Ovary (tissue), 9 donors: ENCODE measurements around the gene ZNF747. TPM values are rescaled to one million over a fixed set of nuclear protein-coding genes. Genes with fewer than 3 reads are reported as not detected.

ENCODE experiments used
- DNase-seq, 5 donors: peaks; one replicate each; pipeline ENCODE4 v3.0.0-alpha.2; 2019 to 2020
- H3K27ac ChIP-seq, 2 donors: fragments of 200-600 bp; one replicate each; pipeline versions ENCODE4 v1.5.1 to v1.8.0; 2019 to 2022
- H3K27me3 ChIP-seq: fragments of 200-600 bp; one replicate; pipeline ENCODE4 v1.8.0; 2022
- H3K36me3 ChIP-seq: fragments of 200-600 bp; sonication (generic); one replicate; pipeline ENCODE4 v1.5.1; 2019
- H3K4me1 ChIP-seq: one replicate; pipeline ENCODE4 v1.8.1; 2013; ENCODE audit warnings: mild to moderate bottlenecking, moderate library complexity; ENCODE audit not compliant: insufficient read depth
- H3K4me3 ChIP-seq: fragments of 200-600 bp; sonication (generic); one replicate; pipeline ENCODE4 v1.5.1; 2017
- H3K9me3 ChIP-seq, 2 donors: fragments of 200-600 bp in 1 of 2; sonication (generic) in 1 of 2; one replicate each; pipeline versions ENCODE4 v1.5.1 to v1.8.1; 2013 to 2019; ENCODE audit warnings: mild to moderate bottlenecking in 1 of 2, moderate library complexity in 1 of 2
- EP300 ChIP-seq: sonication (generic); formaldehyde crosslinking; IDR thresholded peaks from one replicate; pipeline ENCODE4 v1.6.1; 2017; ENCODE audit warnings: antibody characterized with exemption
- POLR2A ChIP-seq: fragments of 450-650 bp; IDR thresholded peaks from one replicate; pipeline ENCODE4 v1.6.1; 2017; ENCODE audit warnings: antibody characterized with exemption, mild to moderate bottlenecking, moderate library complexity
- WGBS, 3 donors: extraction: QIAGEN DNeasy Blood & Tissue Kit in 1 of 3; methylation state at CpG; one replicate each; pipeline versions ENCODE4 v1.1.5 to v1.1.7; 2013 to 2017; 5-methylcytosine and 5-hydroxymethylcytosine counted together
- intact Hi-C, 4 donors: fragments of 100-400 bp; cut with DNase I; formaldehyde crosslinking; loops; one replicate each; pipeline versions ENCODE4 v1.11.0 to v1.15.1; 2022 to 2023
- microRNA-seq, 3 donors: library from miRNA; unstranded; fragments of <30 nt; microRNA quantifications; one replicate each; pipeline versions ENCODE4 to v1.2.0, GENCODE V29; 2019 to 2020
- polyA plus RNA-seq, 2 donors: library from polyadenylated mRNA; stranded (reverse); fragments of 200-250 nt in 1 of 2; fragments of 350-450 nt in 1 of 2; fragmentation: Illumina TruSeq in 1 of 2; extraction: RNeasy Lipid Tissue Mini Kit (QIAGEN cat#74804) in 1 of 2; gene quantifications; one replicate each; pipeline ENCODE4 v1.2.3, GENCODE V29; 2013 to 2014
- small RNA-seq: library from RNA; depleted of rRNA; stranded (forward); fragments of <200 nt; gene quantifications from one replicate; pipeline ENCODE3, GENCODE V24; 2016
- total RNA-seq, 7 donors: library from RNA; depleted of rRNA in 2 of 7; stranded (reverse); fragments of >200 nt in 2 of 7; fragmentation: NEBNext Ultra II Directional in 3 of 7; extraction: Animal tissue kit (Norgen Biotek cat#: 25700) in 3 of 7; gene quantifications; one replicate each; pipeline versions ENCODE4 v1.1.0 to v1.2.4, GENCODE V29; 2016 to 2023
- TF ChIP-seq, protein P1 (sequence below), 3 donors: fragments of 450-650 bp in 2 of 3; fragments of 200-600 bp in 1 of 3; IDR thresholded peaks; one replicate each; pipeline versions ENCODE4 v1.5.1 to v1.8.0; 2016 to 2022; ENCODE audit warnings: antibody characterized with exemption in 3 of 3, mild to moderate bottlenecking in 1 of 3
- donor health status: DM: no; HTN: no; CAD: no; lungs with moderate emphysema.
- donor health status: DM: no; HTN: no; CAD: no.
- donor health status: Bipolar disorder and iron deficiency.
- donor health status: DM: yes; HTN: yes; CAD: no.
- donor health status: DM: no; HTN: no; CAD: no.
- donor health status: DM: yes; HTN: yes; CAD: no.

ZNF747 gene
- total and polyA plus RNA-seq, 9 donors = 8.4 to 19.2 (median 12.8) TPM

DNA sequence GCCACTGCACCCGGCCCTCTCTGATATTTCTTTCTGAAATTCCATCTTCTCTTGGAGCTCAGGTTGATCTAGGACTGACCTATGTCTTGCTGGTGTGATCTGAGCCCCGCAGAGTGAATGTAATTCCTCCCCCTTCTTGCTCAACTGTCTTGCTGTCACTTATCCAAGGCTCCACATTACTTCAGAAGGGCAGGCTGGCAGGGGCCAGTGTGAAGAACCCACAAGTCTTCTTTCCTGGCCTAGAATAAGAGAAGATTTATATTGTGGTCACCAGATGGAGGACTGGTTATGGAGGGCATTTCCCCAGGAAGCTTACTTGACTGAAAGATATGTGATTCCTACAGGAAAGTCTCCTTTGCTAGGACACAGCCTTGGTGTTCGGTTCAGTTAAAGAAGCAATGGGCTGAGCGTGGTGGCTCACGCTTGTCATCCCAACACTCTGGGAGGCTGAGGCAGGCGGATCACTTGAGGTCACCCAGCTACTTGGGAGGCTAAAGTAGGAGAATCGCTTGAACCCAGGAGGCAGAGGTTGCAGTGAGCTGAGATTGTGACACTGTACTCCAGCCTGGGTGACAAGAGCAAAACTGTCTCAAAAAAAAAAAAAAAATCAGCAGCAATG is 48.7 kb downstream of the ZNF747 start:
- DNase-seq = no peak
- H3K4me1 ChIP-seq = no peaks in the 10 kb centered on the region
- intact Hi-C loops = no loop called here
- no peak for TF ChIP-seq EP300
- TF ChIP-seq, protein P1, sequence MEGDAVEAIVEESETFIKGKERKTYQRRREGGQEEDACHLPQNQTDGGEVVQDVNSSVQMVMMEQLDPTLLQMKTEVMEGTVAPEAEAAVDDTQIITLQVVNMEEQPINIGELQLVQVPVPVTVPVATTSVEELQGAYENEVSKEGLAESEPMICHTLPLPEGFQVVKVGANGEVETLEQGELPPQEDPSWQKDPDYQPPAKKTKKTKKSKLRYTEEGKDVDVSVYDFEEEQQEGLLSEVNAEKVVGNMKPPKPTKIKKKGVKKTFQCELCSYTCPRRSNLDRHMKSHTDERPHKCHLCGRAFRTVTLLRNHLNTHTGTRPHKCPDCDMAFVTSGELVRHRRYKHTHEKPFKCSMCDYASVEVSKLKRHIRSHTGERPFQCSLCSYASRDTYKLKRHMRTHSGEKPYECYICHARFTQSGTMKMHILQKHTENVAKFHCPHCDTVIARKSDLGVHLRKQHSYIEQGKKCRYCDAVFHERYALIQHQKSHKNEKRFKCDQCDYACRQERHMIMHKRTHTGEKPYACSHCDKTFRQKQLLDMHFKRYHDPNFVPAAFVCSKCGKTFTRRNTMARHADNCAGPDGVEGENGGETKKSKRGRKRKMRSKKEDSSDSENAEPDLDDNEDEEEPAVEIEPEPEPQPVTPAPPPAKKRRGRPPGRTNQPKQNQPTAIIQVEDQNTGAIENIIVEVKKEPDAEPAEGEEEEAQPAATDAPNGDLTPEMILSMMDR (IDR thresholded peaks at IDR 0.05) = no peak
- no peak for TF ChIP-seq POLR2A
- H3K27ac ChIP-seq = no peak overlapping the region
- no peaks in the 10 kb centered on the region for H3K36me3 ChIP-seq
- H3K27me3 ChIP-seq = no peaks in the 10 kb centered on the region
- H3K4me3 ChIP-seq = no peak overlapping the region
- WGBS, 3 donors = 77 to 88% (median 82%) methylated on average over 7 of the region's 7 CpGs
- H3K9me3 ChIP-seq = no peaks in the 10 kb centered on the region

DNA sequence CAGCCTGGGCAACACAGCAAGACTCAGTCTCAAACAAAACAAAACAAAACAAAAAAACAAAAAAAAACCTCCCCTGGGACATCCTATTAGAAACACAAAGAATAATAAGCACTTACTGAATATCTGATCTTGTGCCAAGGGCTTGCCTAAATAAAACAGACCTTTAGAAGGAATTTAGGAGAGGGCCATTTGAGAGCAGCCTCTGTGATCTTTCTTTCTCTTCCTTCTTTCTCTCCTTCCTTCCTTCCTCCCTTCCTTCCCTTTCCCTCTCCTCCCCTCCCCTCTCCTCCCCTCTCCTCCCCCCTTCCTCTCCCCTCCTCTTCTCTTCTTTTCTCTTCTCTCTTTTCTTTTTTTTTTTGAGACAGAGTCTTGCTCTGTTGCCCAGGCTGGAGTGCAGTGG is 49.8 kb downstream of the ZNF747 start:
- TF ChIP-seq EP300 (no peak), POLR2A (no peak)
- TF ChIP-seq, protein P1 (IDR thresholded peaks at IDR 0.05) = no peak
- Histone ChIP-seq H3K27me3 (no peaks in the 10 kb centered on the region), H3K36me3 (no peaks in the 10 kb centered on the region), H3K4me1 (no peaks in the 10 kb centered on the region), H3K4me3 (no peak overlapping the region), H3K27ac (no peak overlapping the region), H3K9me3 (no peaks in the 10 kb centered on the region)
- intact Hi-C loops = no loop called here
- no peak for DNase-seq

DNA sequence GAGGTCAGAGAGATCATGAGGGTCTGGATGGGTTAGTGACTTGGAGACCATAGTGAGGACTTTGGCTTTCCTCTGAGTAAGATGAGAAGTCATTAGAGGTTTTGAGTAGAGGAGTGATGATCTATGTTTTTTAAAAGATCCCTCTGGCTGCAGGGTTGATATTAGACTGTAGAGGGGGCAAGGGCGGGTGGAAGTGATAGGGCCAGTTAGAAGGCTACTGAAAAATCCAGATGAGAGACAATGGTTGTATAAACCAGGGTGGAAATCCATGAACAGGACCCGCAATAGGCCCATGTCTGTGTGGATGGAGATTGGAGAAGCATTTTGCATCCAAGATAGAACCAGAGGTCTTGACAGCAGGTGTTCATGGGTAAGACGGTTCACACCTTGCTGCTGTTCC is 52.3 kb downstream of the ZNF747 start:
- H3K27me3 ChIP-seq = no peaks in the 10 kb centered on the region
- no peaks in the 10 kb centered on the region for H3K9me3 ChIP-seq
- WGBS, 3 donors = 82 to 85% (median 82%) methylated on average over 3 of the region's 3 CpGs
- no peaks in the 10 kb centered on the region for H3K36me3 ChIP-seq
- H3K4me3 ChIP-seq = no peak overlapping the region
- intact Hi-C loops = no loop called here
- TF ChIP-seq, protein P1 (IDR thresholded peaks at IDR 0.05) = no peak
- TF ChIP-seq EP300 (no peak), POLR2A (no peak)
- no peaks in the 10 kb centered on the region for H3K4me1 ChIP-seq
- H3K27ac ChIP-seq = no peak overlapping the region
- no peak for DNase-seq

DNA sequence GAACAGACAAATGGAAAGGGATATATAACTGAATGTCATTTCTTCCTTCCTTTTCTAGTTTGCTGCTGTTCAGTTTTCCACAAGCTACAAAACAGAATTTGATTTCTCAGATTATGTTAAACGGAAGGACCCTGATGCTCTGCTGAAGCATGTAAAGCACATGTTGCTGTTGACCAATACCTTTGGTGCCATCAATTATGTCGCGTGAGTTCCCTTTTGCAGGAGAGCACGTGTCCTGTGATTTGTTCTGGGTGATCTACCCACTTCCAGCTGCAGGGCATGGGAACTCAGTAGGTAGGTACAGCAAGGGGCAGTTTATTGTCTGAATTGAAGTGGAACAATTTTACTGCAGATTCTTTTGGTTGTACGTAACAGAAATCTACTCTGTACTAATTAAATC is 53.3 kb downstream of the ZNF747 start:
- no peaks in the 10 kb centered on the region for H3K4me1 ChIP-seq
- intact Hi-C loops = no loop called here
- DNase-seq = no peak
- TF ChIP-seq POLR2A (no peak), EP300 (no peak)
- TF ChIP-seq, protein P1 (IDR thresholded peaks at IDR 0.05) = no peak
- no peaks in the 10 kb centered on the region for H3K9me3 ChIP-seq
- H3K27ac ChIP-seq = no peak overlapping the region
- H3K4me3 ChIP-seq = no peak overlapping the region
- no peaks in the 10 kb centered on the region for H3K36me3 ChIP-seq
- H3K27me3 ChIP-seq = no peaks in the 10 kb centered on the region
- 53 to 67% (median 55%) methylated on average over 5 of the region's 5 CpGs for WGBS, 3 donors

Small RNA genes within 50 kb of the gene (microRNA-seq; reads per million reads assigned to microRNA genes)
- 0 to 0.38 (median 0) reads per million in 3 donors for gene MIR4518

Small RNA genes within 50 kb of the gene (small RNA-seq; reads per million reads assigned to genes)
- not detected for gene MIR4518
- not detected for gene RNU7-61P

Other genes with a start within 250 kb of the ZNF747 start
- gene CD2BP2, start 179.6 kb downstream of the ZNF747 start, total RNA-seq = 10 to 100 TPM; 29.2 to 68.3 (median 64.7) TPM
- gene CD2BP2, start 179.6 kb downstream of the ZNF747 start, polyA plus RNA-seq = 10 to 100 TPM; 44.1 to 81.7 TPM
- gene TBC1D10B, start 164.4 kb downstream of the ZNF747 start, total RNA-seq = 10 to 100 TPM; 18.4 to 46.9 (median 38.0) TPM
- gene TBC1D10B, start 164.4 kb downstream of the ZNF747 start, polyA plus RNA-seq = 10 to 100 TPM; 24.7 to 29.7 TPM
- gene MYL11, start 160.1 kb downstream of the ZNF747 start, total RNA-seq = 1 to 10 TPM in 2 of 7 donors, not detected in 5; 1.0 to 1.3 TPM
- gene MYL11, start 160.1 kb downstream of the ZNF747 start, polyA plus RNA-seq = 1 to 10 TPM in 1 of 2 donors, under 1 TPM in 1; 0.38 to 1.4 TPM
- gene SEPTIN1, start 152.3 kb downstream of the ZNF747 start, total RNA-seq = 1 to 10 TPM in 6 of 7 donors, under 1 TPM in 1; 0.46 to 8.2 (median 4.4) TPM
- 1 to 10 TPM; 1.9 to 3.2 TPM for gene SEPTIN1, start 152.3 kb downstream of the ZNF747 start, polyA plus RNA-seq
- gene ZNF48, start 139.4 kb downstream of the ZNF747 start, total RNA-seq = 1 to 10 TPM; 6.2 to 9.8 (median 6.7) TPM
- 1 to 10 TPM; 2.7 to 4.8 TPM for gene ZNF48, start 139.4 kb downstream of the ZNF747 start, polyA plus RNA-seq
- 10 to 100 TPM; 12.4 to 33.3 (median 18.7) TPM for gene ZNF771, start 127.3 kb downstream of the ZNF747 start, total RNA-seq
- gene ZNF771, start 127.3 kb downstream of the ZNF747 start, polyA plus RNA-seq = 10 to 100 TPM in 1 of 2 donors, 1 to 10 TPM in 1; 4.1 to 12.8 TPM
- gene DCTPP1, start 104.8 kb downstream of the ZNF747 start, total RNA-seq = 10 to 100 TPM; 13.2 to 34.4 (median 22.9) TPM
- 10 to 100 TPM; 16.3 to 20.3 TPM for gene DCTPP1, start 104.8 kb downstream of the ZNF747 start, polyA plus RNA-seq
- 10 to 100 TPM; 13.1 to 38.9 (median 25.6) TPM for gene SEPHS2, start 89.0 kb downstream of the ZNF747 start, total RNA-seq
- 10 to 100 TPM; 19.3 to 37.1 TPM for gene SEPHS2, start 89.0 kb downstream of the ZNF747 start, polyA plus RNA-seq
- gene ITGAL, start 62.1 kb downstream of the ZNF747 start, total RNA-seq = 1 to 10 TPM in 6 of 7 donors, under 1 TPM in 1; 0.95 to 2.9 (median 2.0) TPM
- gene ITGAL, start 62.1 kb downstream of the ZNF747 start, polyA plus RNA-seq = 10 to 100 TPM in 1 of 2 donors, under 1 TPM in 1; 0.90 to 13.1 TPM
- 10 to 100 TPM; 20.5 to 43.2 (median 38.6) TPM for gene ZNF768, start 8.3 kb downstream of the ZNF747 start, total RNA-seq
- 10 to 100 TPM; 12.4 to 40.6 TPM for gene ZNF768, start 8.3 kb downstream of the ZNF747 start, polyA plus RNA-seq
- gene ZNF764, start 23.5 kb upstream of the ZNF747 start, total RNA-seq = 10 to 100 TPM in 5 of 7 donors, 1 to 10 TPM in 2; 6.8 to 14.5 (median 13.2) TPM
- 1 to 10 TPM; 4.3 to 9.6 TPM for gene ZNF764, start 23.5 kb upstream of the ZNF747 start, polyA plus RNA-seq
- gene ZNF688, start 36.9 kb upstream of the ZNF747 start, total RNA-seq = 10 to 100 TPM; 10.4 to 31.2 (median 15.4) TPM
- 10 to 100 TPM; 10.3 to 16.1 TPM for gene ZNF688, start 36.9 kb upstream of the ZNF747 start, polyA plus RNA-seq
- gene ZNF785, start 50.8 kb upstream of the ZNF747 start, total RNA-seq = 10 to 100 TPM in 5 of 7 donors, 1 to 10 TPM in 2; 7.0 to 29.4 (median 22.2) TPM
- gene ZNF785, start 50.8 kb upstream of the ZNF747 start, polyA plus RNA-seq = 10 to 100 TPM; 11.7 to 14.8 TPM
- 10 to 100 TPM in 5 of 7 donors, 1 to 10 TPM in 2; 6.2 to 13.2 (median 11.6) TPM for gene ZNF689, start 75.5 kb upstream of the ZNF747 start, total RNA-seq
- gene ZNF689, start 75.5 kb upstream of the ZNF747 start, polyA plus RNA-seq = 1 to 10 TPM; 6.9 to 8.8 TPM
- gene PRR14, start 116.1 kb upstream of the ZNF747 start, total RNA-seq = 10 to 100 TPM; 20.6 to 76.2 (median 50.3) TPM
- 10 to 100 TPM; 37.1 to 52.4 TPM for gene PRR14, start 116.1 kb upstream of the ZNF747 start, polyA plus RNA-seq
- 10 to 100 TPM; 22.5 to 75.6 (median 63.0) TPM for gene FBRS, start 123.6 kb upstream of the ZNF747 start, total RNA-seq
- gene FBRS, start 123.6 kb upstream of the ZNF747 start, polyA plus RNA-seq = 10 to 100 TPM; 15.6 to 45.6 TPM
- gene SRCAP, start 164.3 kb upstream of the ZNF747 start, total RNA-seq = 10 to 100 TPM; 11.4 to 73.1 (median 55.1) TPM
- gene SRCAP, start 164.3 kb upstream of the ZNF747 start, polyA plus RNA-seq = 10 to 100 TPM; 13.5 to 20.9 TPM
- gene PHKG2, start 213.6 kb upstream of the ZNF747 start, total RNA-seq = 10 to 100 TPM; 14.2 to 41.6 (median 21.0) TPM
- gene PHKG2, start 213.6 kb upstream of the ZNF747 start, polyA plus RNA-seq = 10 to 100 TPM; 13.1 to 20.6 TPM
- gene CFAP119, start 227.2 kb upstream of the ZNF747 start, total RNA-seq = 10 to 100 TPM in 1 of 7 donors, 1 to 10 TPM in 6; 1.2 to 27.0 (median 5.1) TPM
- 1 to 10 TPM; 2.1 to 4.6 TPM for gene CFAP119, start 227.2 kb upstream of the ZNF747 start, polyA plus RNA-seq
- gene RNF40, start 227.5 kb upstream of the ZNF747 start, total RNA-seq = 100 to 1,000 TPM in 3 of 7 donors, 10 to 100 TPM in 4; 74.4 to 143 (median 94.3) TPM
- 100 to 1,000 TPM in 1 of 2 donors, 10 to 100 TPM in 1; 67.2 to 110 TPM for gene RNF40, start 227.5 kb upstream of the ZNF747 start, polyA plus RNA-seq